HepG2 (cell line): ENCODE results near the gene NEAT1. TPM values are rescaled to one million over a fixed set of nuclear protein-coding genes. Genes with fewer than 3 reads are reported as not detected.

Source experiments
- MAFG ChIP-seq: sonication (generic); formaldehyde crosslinking; IDR thresholded peaks from 2 replicates; pipeline ENCODE4 v1.5.1; 2020; ENCODE audit warnings: mild to moderate bottlenecking, missing genetic modification reagents
- NR3C1 ChIP-seq: sonication (generic); formaldehyde crosslinking; IDR thresholded peaks from 2 replicates; pipeline ENCODE4 v1.4.0; 2020; ENCODE audit warnings: missing genetic modification reagents
- PRMT3 ChIP-seq: sonication (generic); formaldehyde crosslinking; IDR thresholded peaks from 2 replicates; pipeline ENCODE4 v1.8.1; 2022; ENCODE audit warnings: low read depth, mild to moderate bottlenecking, moderate library complexity, missing genetic modification reagents, borderline replicate concordance
- PRPF4 ChIP-seq: fragments of 200-400 bp; formaldehyde crosslinking; IDR thresholded peaks from 2 replicates; pipeline ENCODE4 v1.6.1; 2016; ENCODE audit warnings: low read length, low read depth; ENCODE audit not compliant: poor library complexity, severe bottlenecking
- SMC3 ChIP-seq: IDR thresholded peaks from 2 replicates; pipeline ENCODE4 v1.6.1; 2011; ENCODE audit warnings: low read length, improper control_type of control experiment
- THAP11 ChIP-seq: IDR thresholded peaks from 2 replicates; pipeline ENCODE4 v1.6.1; 2016; ENCODE audit warnings: missing biosample characterization, missing genetic modification reagents
- TMF1 ChIP-seq: sonication (generic); formaldehyde crosslinking; IDR thresholded peaks from 2 replicates; pipeline ENCODE4 v1.8.1; 2022; ENCODE audit warnings: low read depth, missing genetic modification reagents
- ZNF121 ChIP-seq: sonication (generic); formaldehyde crosslinking; IDR thresholded peaks from 2 replicates; pipeline ENCODE4 v1.5.0; 2020; ENCODE audit warnings: mild to moderate bottlenecking, missing genetic modification reagents
- ZNF160 ChIP-seq: sonication (generic); formaldehyde crosslinking; IDR thresholded peaks from 2 replicates; pipeline ENCODE4 v1.8.0; 2022; ENCODE audit warnings: mild to moderate bottlenecking, inconsistent platforms, missing genetic modification reagents
- ZNF331 ChIP-seq: sonication (generic); formaldehyde crosslinking; IDR thresholded peaks from 2 replicates; pipeline ENCODE4 v1.4.0; 2020; ENCODE audit warnings: missing genetic modification reagents
- ZNF382 ChIP-seq: sonication (generic); formaldehyde crosslinking; IDR thresholded peaks from 2 replicates; pipeline ENCODE4 v1.5.0; 2020; ENCODE audit warnings: missing genetic modification reagents, mild to moderate bottlenecking, borderline replicate concordance
- ZNF749 ChIP-seq: sonication (generic); formaldehyde crosslinking; IDR thresholded peaks from 2 replicates; pipeline ENCODE4 v1.8.0; 2022; ENCODE audit warnings: mild to moderate bottlenecking, missing genetic modification reagents, moderate library complexity, borderline replicate concordance
- polyA plus RNA-seq, 8 experiments: library from polyadenylated mRNA; depleted of rRNA in 3 of 8; stranded (reverse) in 7 of 8; unstranded in 1 of 8; fragments of >200 nt; fragmentation: Illumina TruSeq in 4 of 8; extraction: Trizol in 4 of 8; gene quantifications; 2 replicates each; pipeline versions ENCODE4 v1.2.1 to v1.2.3, GENCODE V29; 2011 to 2016; ENCODE audit warnings: low read depth in 4 of 8, missing spikeins in 1 of 8, mixed read lengths in 1 of 8; ENCODE audit not compliant: insufficient read depth in 1 of 8
- total RNA-seq, 5 experiments: library from RNA; depleted of rRNA; stranded (reverse); fragments of >200 nt; fragmentation: Illumina TruSeq; extraction: Trizol; gene quantifications; 2 replicates each; pipeline ENCODE4 v1.2.3, GENCODE V29; 2016; ENCODE audit warnings: low read depth in 1 of 5
- TF ChIP-seq, protein P1 (sequence below): sonication (generic); formaldehyde crosslinking; IDR thresholded peaks from 2 replicates; pipeline ENCODE4 v1.9.0; 2022; ENCODE audit warnings: low read depth, missing genetic modification reagents
- TF ChIP-seq, protein P2 (sequence below): IDR thresholded peaks from 2 replicates; pipeline ENCODE4 v1.6.1; 2016; ENCODE audit warnings: control low read depth
- TF ChIP-seq, protein P3 (sequence below): sonication (generic); formaldehyde crosslinking; IDR thresholded peaks from 2 replicates; pipeline ENCODE4 v1.5.1; 2020; ENCODE audit warnings: missing genetic modification reagents, mild to moderate bottlenecking, borderline replicate concordance
- TF ChIP-seq, protein P4 (sequence below): sonication (generic); formaldehyde crosslinking; IDR thresholded peaks from 2 replicates; pipeline ENCODE4 v1.4.0; 2020; ENCODE audit warnings: missing genetic modification reagents, borderline replicate concordance

The NEAT1 gene
- total and polyA plus RNA-seq, 2 of the 13 experiments (the other 11 are each of a cell fraction or from before 2014, with no cell fraction given): 20.5 to 41.2 TPM

DNA sequence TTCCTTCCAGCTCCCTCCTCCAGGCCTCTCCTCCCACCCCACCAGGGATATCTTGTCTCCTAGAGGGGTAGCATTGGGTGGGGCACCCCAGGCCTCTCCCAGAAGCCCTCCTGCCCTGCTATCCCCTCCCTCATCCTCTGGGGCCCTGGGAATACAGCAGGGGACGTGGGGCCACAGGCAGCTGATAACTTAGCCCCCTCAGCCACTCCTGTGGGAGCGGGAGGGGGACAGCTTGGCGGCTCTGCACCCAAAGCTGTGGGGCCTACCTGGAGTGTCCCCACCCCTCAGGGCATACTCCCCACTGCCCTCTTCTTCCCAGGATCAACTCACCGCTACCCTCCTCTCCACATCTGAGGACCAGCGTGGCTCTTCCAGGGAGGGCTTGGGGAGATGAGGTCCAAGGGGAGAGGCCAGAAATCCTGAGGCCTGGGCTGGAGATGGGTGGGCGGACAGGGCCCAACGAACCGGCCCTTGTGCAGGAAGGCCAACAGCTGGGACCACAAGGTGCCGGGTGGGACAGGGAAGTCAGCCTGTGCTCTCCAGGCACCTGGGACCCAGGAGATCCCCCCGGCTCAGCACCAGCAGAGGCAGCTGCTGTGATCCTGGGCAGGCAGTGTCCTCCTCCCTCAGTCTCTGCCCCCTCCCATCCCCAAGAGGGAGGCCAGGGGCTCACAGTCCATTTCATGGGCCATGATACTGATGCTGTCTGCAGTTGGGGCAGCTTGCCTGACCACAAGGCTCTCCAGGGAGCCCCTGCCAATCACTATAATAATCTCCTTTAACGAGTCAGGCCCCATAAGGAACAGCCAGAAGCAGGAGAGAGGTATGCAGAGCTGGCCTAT, 23.2 kb downstream of the NEAT1 start (continued):
- TF ChIP-seq, protein P1, sequence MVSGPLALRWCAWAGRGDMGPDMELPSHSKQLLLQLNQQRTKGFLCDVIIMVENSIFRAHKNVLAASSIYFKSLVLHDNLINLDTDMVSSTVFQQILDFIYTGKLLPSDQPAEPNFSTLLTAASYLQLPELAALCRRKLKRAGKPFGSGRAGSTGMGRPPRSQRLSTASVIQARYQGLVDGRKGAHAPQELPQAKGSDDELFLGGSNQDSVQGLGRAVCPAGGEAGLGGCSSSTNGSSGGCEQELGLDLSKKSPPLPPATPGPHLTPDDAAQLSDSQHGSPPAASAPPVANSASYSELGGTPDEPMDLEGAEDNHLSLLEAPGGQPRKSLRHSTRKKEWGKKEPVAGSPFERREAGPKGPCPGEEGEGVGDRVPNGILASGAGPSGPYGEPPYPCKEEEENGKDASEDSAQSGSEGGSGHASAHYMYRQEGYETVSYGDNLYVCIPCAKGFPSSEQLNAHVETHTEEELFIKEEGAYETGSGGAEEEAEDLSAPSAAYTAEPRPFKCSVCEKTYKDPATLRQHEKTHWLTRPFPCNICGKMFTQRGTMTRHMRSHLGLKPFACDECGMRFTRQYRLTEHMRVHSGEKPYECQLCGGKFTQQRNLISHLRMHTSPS (CRISPR knock-in tag): no peak
- 0 out of 2 replicates have a peak, but pooled peaks have one; percentile 16 for TF ChIP-seq MAFG (CRISPR knock-in tag)
- no peak for TF ChIP-seq ZNF331 (CRISPR knock-in tag)
- no peak for TF ChIP-seq THAP11
- peak; percentile 1 for TF ChIP-seq PRPF4
- TF ChIP-seq PRMT3 (CRISPR knock-in tag): no peak
- no peak for TF ChIP-seq TMF1 (CRISPR knock-in tag)
- no peak for TF ChIP-seq ZNF121
- TF ChIP-seq SMC3: no peak
- TF ChIP-seq ZNF749 (CRISPR knock-in tag): 0 out of 2 replicates have a peak, but pooled peaks have one; percentile 26
- no peak for TF ChIP-seq ZNF382 (CRISPR knock-in tag)
- TF ChIP-seq, protein P2, sequence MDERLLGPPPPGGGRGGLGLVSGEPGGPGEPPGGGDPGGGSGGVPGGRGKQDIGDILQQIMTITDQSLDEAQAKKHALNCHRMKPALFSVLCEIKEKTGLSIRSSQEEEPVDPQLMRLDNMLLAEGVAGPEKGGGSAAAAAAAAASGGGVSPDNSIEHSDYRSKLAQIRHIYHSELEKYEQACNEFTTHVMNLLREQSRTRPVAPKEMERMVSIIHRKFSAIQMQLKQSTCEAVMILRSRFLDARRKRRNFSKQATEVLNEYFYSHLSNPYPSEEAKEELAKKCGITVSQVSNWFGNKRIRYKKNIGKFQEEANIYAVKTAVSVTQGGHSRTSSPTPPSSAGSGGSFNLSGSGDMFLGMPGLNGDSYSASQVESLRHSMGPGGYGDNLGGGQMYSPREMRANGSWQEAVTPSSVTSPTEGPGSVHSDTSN: no peak
- no peak for TF ChIP-seq NR3C1 (CRISPR knock-in tag)
- TF ChIP-seq, protein P3, sequence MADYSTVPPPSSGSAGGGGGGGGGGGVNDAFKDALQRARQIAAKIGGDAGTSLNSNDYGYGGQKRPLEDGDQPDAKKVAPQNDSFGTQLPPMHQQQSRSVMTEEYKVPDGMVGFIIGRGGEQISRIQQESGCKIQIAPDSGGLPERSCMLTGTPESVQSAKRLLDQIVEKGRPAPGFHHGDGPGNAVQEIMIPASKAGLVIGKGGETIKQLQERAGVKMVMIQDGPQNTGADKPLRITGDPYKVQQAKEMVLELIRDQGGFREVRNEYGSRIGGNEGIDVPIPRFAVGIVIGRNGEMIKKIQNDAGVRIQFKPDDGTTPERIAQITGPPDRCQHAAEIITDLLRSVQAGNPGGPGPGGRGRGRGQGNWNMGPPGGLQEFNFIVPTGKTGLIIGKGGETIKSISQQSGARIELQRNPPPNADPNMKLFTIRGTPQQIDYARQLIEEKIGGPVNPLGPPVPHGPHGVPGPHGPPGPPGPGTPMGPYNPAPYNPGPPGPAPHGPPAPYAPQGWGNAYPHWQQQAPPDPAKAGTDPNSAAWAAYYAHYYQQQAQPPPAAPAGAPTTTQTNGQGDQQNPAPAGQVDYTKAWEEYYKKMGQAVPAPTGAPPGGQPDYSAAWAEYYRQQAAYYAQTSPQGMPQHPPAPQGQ: no peak
- TF ChIP-seq ZNF160 (CRISPR knock-in tag): no peak
- TF ChIP-seq, protein P4, sequence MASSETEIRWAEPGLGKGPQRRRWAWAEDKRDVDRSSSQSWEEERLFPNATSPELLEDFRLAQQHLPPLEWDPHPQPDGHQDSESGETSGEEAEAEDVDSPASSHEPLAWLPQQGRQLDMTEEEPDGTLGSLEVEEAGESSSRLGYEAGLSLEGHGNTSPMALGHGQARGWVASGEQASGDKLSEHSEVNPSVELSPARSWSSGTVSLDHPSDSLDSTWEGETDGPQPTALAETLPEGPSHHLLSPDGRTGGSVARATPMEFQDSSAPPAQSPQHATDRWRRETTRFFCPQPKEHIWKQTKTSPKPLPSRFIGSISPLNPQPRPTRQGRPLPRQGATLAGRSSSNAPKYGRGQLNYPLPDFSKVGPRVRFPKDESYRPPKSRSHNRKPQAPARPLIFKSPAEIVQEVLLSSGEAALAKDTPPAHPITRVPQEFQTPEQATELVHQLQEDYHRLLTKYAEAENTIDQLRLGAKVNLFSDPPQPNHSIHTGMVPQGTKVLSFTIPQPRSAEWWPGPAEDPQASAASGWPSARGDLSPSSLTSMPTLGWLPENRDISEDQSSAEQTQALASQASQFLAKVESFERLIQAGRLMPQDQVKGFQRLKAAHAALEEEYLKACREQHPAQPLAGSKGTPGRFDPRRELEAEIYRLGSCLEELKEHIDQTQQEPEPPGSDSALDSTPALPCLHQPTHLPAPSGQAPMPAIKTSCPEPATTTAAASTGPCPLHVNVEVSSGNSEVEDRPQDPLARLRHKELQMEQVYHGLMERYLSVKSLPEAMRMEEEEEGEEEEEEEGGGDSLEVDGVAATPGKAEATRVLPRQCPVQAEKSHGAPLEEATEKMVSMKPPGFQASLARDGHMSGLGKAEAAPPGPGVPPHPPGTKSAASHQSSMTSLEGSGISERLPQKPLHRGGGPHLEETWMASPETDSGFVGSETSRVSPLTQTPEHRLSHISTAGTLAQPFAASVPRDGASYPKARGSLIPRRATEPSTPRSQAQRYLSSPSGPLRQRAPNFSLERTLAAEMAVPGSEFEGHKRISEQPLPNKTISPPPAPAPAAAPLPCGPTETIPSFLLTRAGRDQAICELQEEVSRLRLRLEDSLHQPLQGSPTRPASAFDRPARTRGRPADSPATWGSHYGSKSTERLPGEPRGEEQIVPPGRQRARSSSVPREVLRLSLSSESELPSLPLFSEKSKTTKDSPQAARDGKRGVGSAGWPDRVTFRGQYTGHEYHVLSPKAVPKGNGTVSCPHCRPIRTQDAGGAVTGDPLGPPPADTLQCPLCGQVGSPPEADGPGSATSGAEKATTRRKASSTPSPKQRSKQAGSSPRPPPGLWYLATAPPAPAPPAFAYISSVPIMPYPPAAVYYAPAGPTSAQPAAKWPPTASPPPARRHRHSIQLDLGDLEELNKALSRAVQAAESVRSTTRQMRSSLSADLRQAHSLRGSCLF (CRISPR knock-in tag): no peak
